PFSK-1 (cell line): ENCODE data around the gene ABCC1.

Experiments
- FOXP2 ChIP-seq: optimal IDR thresholded peaks from 2 replicates; pipeline ENCODE3; 2011; ENCODE audit warnings: borderline replicate concordance, control low read depth, inconsistent platforms; ENCODE audit not compliant: insufficient read depth; ENCODE audit errors: extremely low read length, extremely low read depth
- POLR2AphosphoS5 ChIP-seq: IDR thresholded peaks from 2 replicates; pipeline ENCODE4 v1.6.1; 2012; ENCODE audit warnings: low read depth, mild to moderate bottlenecking, control low read depth, low read length, moderate library complexity
- SIN3A ChIP-seq: IDR thresholded peaks from 2 replicates; pipeline ENCODE4 v1.6.1; 2012; ENCODE audit warnings: mild to moderate bottlenecking, low read length, moderate library complexity, borderline replicate concordance; ENCODE audit not compliant: insufficient read depth
- TAF1 ChIP-seq: IDR thresholded peaks from 2 replicates; pipeline ENCODE4 v1.6.1; 2012; ENCODE audit warnings: low read length, control low read depth, borderline replicate concordance; ENCODE audit not compliant: insufficient read depth
- TF ChIP-seq, protein P1 (sequence below), 2 experiments: IDR thresholded peaks; 2 replicates each; pipeline versions ENCODE4 v1.6.1 to v1.8.0; 2011 to 2012; ENCODE audit warnings: low read depth in 2 of 2, low read length in 2 of 2, control low read depth in 1 of 2, inconsistent platforms in 1 of 2, mild to moderate bottlenecking in 1 of 2, moderate library complexity in 1 of 2; ENCODE audit not compliant: insufficient read depth in 1 of 2

DNA sequence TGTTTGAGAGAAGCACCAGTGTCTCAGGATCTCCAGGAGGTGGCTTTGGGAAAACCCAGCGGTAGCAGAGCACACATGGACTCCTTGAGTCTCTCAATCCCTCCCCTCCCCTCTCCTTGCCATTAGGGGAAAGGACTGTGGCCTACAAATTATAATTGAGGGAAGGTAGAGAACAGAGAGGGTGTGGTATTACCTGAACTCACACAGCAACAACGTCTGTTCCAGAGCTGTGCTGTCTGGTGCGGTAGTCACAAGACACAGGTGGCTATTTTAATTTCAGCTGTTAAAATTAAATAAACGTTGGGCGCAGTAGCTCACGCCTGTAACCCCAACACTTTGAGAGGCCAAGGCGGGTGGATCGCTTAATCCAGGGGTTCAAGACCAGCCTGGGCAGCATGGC lies 163.7 kb downstream of the ABCC1 start:
- no peak for TF ChIP-seq POLR2AphosphoS5
- TF ChIP-seq, protein P1, sequence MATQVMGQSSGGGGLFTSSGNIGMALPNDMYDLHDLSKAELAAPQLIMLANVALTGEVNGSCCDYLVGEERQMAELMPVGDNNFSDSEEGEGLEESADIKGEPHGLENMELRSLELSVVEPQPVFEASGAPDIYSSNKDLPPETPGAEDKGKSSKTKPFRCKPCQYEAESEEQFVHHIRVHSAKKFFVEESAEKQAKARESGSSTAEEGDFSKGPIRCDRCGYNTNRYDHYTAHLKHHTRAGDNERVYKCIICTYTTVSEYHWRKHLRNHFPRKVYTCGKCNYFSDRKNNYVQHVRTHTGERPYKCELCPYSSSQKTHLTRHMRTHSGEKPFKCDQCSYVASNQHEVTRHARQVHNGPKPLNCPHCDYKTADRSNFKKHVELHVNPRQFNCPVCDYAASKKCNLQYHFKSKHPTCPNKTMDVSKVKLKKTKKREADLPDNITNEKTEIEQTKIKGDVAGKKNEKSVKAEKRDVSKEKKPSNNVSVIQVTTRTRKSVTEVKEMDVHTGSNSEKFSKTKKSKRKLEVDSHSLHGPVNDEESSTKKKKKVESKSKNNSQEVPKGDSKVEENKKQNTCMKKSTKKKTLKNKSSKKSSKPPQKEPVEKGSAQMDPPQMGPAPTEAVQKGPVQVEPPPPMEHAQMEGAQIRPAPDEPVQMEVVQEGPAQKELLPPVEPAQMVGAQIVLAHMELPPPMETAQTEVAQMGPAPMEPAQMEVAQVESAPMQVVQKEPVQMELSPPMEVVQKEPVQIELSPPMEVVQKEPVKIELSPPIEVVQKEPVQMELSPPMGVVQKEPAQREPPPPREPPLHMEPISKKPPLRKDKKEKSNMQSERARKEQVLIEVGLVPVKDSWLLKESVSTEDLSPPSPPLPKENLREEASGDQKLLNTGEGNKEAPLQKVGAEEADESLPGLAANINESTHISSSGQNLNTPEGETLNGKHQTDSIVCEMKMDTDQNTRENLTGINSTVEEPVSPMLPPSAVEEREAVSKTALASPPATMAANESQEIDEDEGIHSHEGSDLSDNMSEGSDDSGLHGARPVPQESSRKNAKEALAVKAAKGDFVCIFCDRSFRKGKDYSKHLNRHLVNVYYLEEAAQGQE (IDR thresholded peaks at IDR 0.05; ENCODE audit: insufficient read depth in 1 of 2, low read depth in 2 of 2, low read length in 2 of 2): no peak
- no peak for TF ChIP-seq SIN3A
- no peak for TF ChIP-seq FOXP2
- no peak for TF ChIP-seq TAF1
